HT1080 (cell line): Measurements from ENCODE around the gene SCIN. TPM values are rescaled to one million over a fixed set of nuclear protein-coding genes. Genes with fewer than 3 reads are reported as not detected.
"Not testable (repeated sequence)": the region's sequence is repeated elsewhere in the genome, so short reads cannot be mapped to it uniquely, and the experiment has no call there.

Source experiments
- DNase-seq: peaks from one replicate; pipeline ENCODE4 v3.0.0-alpha.2; 2015; ENCODE audit warnings: low read depth
- total RNA-seq: library from RNA; depleted of rRNA; stranded (reverse); fragments of >200 nt; shearing (Covaris generic); gene quantifications from 2 replicates; pipeline ENCODE4 v1.2.3, GENCODE V29; 2014

Gene SCIN
- total RNA-seq, 1 experiment from 2014 or later = 0.03 TPM

GRCh38 chr7:12612622-12613021 lies 42.1 kb downstream of the SCIN start:
- no peak for DNase-seq

DNA sequence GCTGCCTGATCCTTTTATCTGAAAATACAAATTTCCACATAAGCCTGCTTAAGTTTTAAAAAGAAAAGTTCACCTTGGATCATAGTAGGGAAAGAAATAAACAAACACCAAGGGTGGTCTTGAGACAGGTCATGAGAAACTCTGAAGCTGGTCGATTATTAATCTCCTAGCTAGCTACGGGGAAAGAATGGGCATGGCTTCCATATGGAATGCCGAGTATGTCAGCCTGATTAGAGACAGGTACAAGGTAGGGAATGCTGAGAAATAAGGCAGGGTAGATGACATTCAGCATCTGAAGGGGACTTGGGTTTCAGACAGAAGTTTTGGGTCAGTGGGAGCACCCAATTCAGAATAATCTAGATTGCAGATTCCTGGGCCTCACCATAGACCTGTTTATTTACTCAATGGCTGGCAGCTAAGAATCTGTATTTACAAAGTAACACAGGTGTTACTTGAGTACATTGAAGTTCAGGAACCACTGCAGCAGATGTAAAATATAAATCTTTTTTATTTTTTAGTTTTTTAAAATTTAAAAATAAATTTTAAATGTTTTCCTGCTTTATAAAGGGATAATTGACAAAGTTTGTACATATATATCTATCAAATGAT lies 49.0 kb downstream of the SCIN start:
- DNase-seq = no peak

- no peak for DNase-seq
Measured at GRCh38 chr7:12620371-12620770, 49.9 kb downstream of the SCIN start.

GRCh38 chr7:12623223-12623622 lies 52.7 kb downstream of the SCIN start:
- no peak for DNase-seq

GRCh38 chr7:12623885-12624498 lies 53.5 kb downstream of the SCIN start:
- peak; percentile 34 for DNase-seq

- no peak for DNase-seq
Measured at GRCh38 chr7:12625836-12626235, 55.3 kb downstream of the SCIN start.

- DNase-seq = no peak
Measured at GRCh38 chr7:12629816-12630512, 59.4 kb downstream of the SCIN start.

- DNase-seq = no peak
Measured at GRCh38 chr7:12630513-12630819, 59.9 kb downstream of the SCIN start.

GRCh38 chr7:12633582-12633981 lies 63.1 kb downstream of the SCIN start:
- no peak for DNase-seq

GRCh38 chr7:12635830-12636229 lies 65.3 kb downstream of the SCIN start:
- no peak for DNase-seq

DNA sequence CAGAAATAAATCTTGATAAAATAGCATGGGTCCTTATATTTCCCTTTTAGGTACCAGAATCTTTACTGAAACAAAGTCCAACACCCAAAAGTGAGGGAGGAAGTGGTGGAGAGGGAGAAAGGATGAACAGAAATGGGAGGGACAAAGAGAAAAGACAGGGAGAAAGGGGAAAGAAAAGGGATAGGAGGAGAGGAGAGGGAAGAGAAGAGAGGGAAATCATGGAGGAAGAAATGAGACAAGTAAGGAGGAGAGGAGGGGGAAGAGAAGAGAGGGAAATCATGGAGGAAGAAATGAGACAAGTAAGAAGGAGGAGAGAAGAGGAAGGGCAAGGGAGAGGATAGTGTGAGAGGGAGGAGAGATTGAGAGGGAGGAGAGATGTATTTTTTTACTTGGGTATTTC lies 66.8 kb downstream of the SCIN start:
- DNase-seq = no peak

GRCh38 chr7:12637819-12638592 lies 67.5 kb downstream of the SCIN start:
- DNase-seq = no peak

- DNase-seq = peak; percentile 45
Measured at GRCh38 chr7:12638851-12639456, 68.4 kb downstream of the SCIN start.

DNA sequence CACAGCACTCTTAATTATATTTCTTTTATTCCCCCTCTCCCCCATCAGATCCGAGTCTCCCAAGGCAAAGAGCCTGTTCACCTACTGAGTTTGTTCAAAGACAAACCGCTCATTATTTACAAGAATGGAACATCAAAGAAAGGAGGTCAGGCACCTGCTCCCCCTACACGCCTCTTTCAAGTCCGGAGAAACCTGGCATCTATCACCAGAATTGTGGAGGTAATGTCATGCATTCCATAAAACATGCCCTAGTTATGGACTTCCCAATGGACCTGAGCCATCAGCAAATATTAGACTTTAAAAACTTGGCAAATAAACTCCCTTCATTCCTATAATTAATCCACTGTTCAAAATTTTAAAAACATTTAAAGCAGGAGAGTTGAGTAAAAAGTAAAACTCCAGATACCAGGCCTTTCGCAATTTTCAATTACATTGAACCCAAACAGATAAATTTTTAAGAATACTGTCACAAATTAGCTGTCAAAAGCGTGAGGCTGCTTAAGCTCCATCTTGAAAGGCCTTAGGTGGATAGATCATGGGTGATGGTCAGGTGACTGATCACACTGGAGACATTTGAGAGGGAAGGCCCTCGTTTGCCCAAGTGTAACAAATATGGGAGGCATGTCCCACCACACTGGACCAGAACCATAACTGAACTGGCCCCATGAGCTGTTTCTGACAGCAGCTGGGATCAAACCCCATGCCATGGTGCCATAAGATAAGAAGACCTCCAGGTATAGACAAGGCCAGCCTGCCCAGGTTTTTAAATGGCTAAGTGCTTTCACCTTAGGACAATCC lies 70.0 kb downstream of the SCIN start:
- no peak for DNase-seq

- DNase-seq = no peak
Measured at GRCh38 chr7:12641196-12641595, 70.7 kb downstream of the SCIN start.

GRCh38 chr7:12642508-12642907 lies 72.0 kb downstream of the SCIN start:
- DNase-seq = no peak

- DNase-seq = no peak
Measured at GRCh38 chr7:12643001-12643643, 72.6 kb downstream of the SCIN start.

DNA sequence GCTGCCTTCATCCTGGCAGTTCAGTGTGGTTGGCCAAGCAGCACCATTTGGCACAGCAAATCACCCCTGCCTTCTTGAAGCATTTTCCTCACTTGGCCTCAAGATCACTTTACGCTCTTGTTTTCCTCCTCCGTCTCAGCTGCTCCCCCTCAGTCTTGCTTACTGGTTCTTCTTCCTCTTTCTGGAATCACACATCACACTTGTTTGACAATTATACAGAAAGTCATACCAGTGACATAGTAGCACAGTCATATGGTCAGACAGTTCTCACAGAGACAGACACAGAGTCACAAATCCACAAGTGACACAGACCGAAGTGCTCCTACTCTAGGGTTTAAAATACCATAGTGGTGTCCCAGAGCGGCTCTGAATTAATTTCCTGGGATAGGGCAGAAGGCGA lies 73.1 kb downstream of the SCIN start:
- DNase-seq = no peak

DNA sequence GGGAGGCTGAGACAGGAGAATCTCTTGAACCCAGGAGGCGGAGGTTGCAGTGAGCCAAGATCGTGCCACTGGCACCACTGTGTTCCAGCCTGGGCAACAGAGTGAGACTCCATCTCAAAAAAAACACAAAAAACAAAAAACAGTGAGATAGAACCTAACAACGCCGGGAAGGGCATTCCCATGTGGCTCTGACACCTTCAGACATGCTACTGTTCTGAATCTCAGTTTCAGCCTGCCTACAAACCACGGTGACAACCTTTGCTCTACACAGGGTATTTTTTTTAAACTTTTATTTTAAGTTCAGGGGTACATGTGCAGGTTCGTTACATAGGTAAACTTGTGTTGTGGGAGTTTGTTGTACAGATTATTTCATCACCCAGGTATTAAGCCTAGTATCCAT lies 74.7 kb downstream of the SCIN start:
- not testable (repeated sequence) for DNase-seq

- DNase-seq = peak; percentile 3
Measured at GRCh38 chr7:12646139-12646538, 75.6 kb downstream of the SCIN start.
